Panc1 (cell line): ENCODE data around the gene EIF2AK2.

ENCODE experiments used
- POLR2AphosphoS5 ChIP-seq: IDR thresholded peaks from 2 replicates; pipeline ENCODE4 v1.6.1; 2012; ENCODE audit warnings: mild to moderate bottlenecking, low read depth, low read length, moderate library complexity
- REST ChIP-seq, 2 experiments: IDR thresholded peaks; 2 replicates each; pipeline ENCODE4 v1.6.1; 2011 to 2012; ENCODE audit warnings: low read depth in 2 of 2, control low read depth in 1 of 2, low read length in 1 of 2, mild to moderate bottlenecking in 1 of 2, moderate library complexity in 1 of 2; ENCODE audit not compliant: insufficient read depth in 1 of 2
- TCF7L2 ChIP-seq: IDR thresholded peaks from 2 replicates; pipeline ENCODE4 v1.6.1; 2011; ENCODE audit warnings: mild to moderate bottlenecking, low read depth, low read length, inconsistent platforms
- TF ChIP-seq, protein P1 (sequence below): fragments of 450-650 bp; IDR thresholded peaks from 2 replicates; pipeline ENCODE4 v1.5.1; 2017; ENCODE audit warnings: mild to moderate bottlenecking

GRCh38 chr2:37201208-37201607 lies 44.4 kb upstream of the EIF2AK2 start:
- TF ChIP-seq POLR2AphosphoS5 (no peak), TCF7L2 (no peak), REST (IDR thresholded peaks at IDR 0.05; ENCODE audit: insufficient read depth in 1 of 2, low read depth in 2 of 2, low read length in 1 of 2) (no peak)
- TF ChIP-seq, protein P1, sequence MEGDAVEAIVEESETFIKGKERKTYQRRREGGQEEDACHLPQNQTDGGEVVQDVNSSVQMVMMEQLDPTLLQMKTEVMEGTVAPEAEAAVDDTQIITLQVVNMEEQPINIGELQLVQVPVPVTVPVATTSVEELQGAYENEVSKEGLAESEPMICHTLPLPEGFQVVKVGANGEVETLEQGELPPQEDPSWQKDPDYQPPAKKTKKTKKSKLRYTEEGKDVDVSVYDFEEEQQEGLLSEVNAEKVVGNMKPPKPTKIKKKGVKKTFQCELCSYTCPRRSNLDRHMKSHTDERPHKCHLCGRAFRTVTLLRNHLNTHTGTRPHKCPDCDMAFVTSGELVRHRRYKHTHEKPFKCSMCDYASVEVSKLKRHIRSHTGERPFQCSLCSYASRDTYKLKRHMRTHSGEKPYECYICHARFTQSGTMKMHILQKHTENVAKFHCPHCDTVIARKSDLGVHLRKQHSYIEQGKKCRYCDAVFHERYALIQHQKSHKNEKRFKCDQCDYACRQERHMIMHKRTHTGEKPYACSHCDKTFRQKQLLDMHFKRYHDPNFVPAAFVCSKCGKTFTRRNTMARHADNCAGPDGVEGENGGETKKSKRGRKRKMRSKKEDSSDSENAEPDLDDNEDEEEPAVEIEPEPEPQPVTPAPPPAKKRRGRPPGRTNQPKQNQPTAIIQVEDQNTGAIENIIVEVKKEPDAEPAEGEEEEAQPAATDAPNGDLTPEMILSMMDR, result no peak
